ENCODE results near the gene SCARF2. TPM values are rescaled to one million over a fixed set of nuclear protein-coding genes. Genes with fewer than 3 reads are reported as not detected.

SCARF2 gene
- total and polyA plus RNA-seq, 2 of the 13 experiments (the other 11 are each of a cell fraction or from before 2014, with no cell fraction given), result 3.3 to 6.2 TPM

GRCh38 chr22:20393705-20394476, 43.7 kb downstream of the SCARF2 start, which contains the start of gene ZNF74 (continued):
- TF ChIP-seq PHF21A (CRISPR knock-in tag; IDR thresholded peaks at IDR 0.05) (peak; percentile 45; the same call in 1 of the 2 replicates), PPARG (CRISPR knock-in tag; conservative IDR thresholded peaks at IDR 0.05) (peak; percentile 45; the same call in 1 of the 2 replicates), MBD4 (IDR thresholded peaks at IDR 0.05; ENCODE audit: borderline replicate concordance, low read length) (no peak), POGZ (CRISPR knock-in tag; IDR thresholded peaks at IDR 0.05) (no peak), KAT7 (CRISPR knock-in tag; IDR thresholded peaks at IDR 0.05; ENCODE audit: borderline replicate concordance) (peak; percentile 79; the same call in 1 of the 2 replicates), MAFG (CRISPR knock-in tag; IDR thresholded peaks at IDR 0.05) (no peak), NFYC (CRISPR knock-in tag; IDR thresholded peaks at IDR 0.05) (0 out of 2 replicates have a peak, but pooled peaks have one; percentile 45), STAG1 (CRISPR knock-in tag; IDR thresholded peaks at IDR 0.05) (peak; percentile 10; the same call in 1 of the 2 replicates), ZNF704 (CRISPR knock-in tag; IDR thresholded peaks at IDR 0.05; ENCODE audit: borderline replicate concordance) (peak; percentile 50; the same call in 1 of the 2 replicates), ZNF282 (IDR thresholded peaks at IDR 0.05; ENCODE audit: partially characterized antibody) (no peak), ZNF18 (CRISPR knock-in tag; IDR thresholded peaks at IDR 0.05; ENCODE audit: insufficient replicate concordance) (peak; percentile 64), PRPF4 (IDR thresholded peaks at IDR 0.05; ENCODE audit: low read depth, low read length, poor library complexity, severe bottlenecking) (no peak), MIER2 (CRISPR knock-in tag; IDR thresholded peaks at IDR 0.05) (no peak), ERF (CRISPR knock-in tag; IDR thresholded peaks at IDR 0.05) (peak; percentile 37; the same call in 1 of the 2 replicates), SPEN (CRISPR knock-in tag; IDR thresholded peaks at IDR 0.05; ENCODE audit: low read depth) (peak; percentile 52; the same call in 1 of the 2 replicates), BATF2 (CRISPR knock-in tag; IDR thresholded peaks at IDR 0.05) (no peak), THAP11 (CRISPR knock-in tag; IDR thresholded peaks at IDR 0.05) (peak; percentile 96), NR3C1 (CRISPR knock-in tag; IDR thresholded peaks at IDR 0.05) (no peak; the same call in 1 of the 2 replicates), PITX1 (CRISPR knock-in tag; IDR thresholded peaks at IDR 0.05) (peak; percentile 52; the same call in 1 of the 2 replicates), STAT5B (CRISPR knock-in tag; IDR thresholded peaks at IDR 0.05) (no peak; the same call in 1 of the 2 replicates), DMAP1 (CRISPR knock-in tag; IDR thresholded peaks at IDR 0.05) (peak; percentile 59; the same call in 1 of the 2 replicates), ZNF256 (CRISPR knock-in tag; conservative IDR thresholded peaks at IDR 0.05) (peak; percentile 74; the same call in 1 of the 2 replicates), GFI1 (CRISPR knock-in tag; IDR thresholded peaks at IDR 0.05; ENCODE audit: borderline replicate concordance) (peak; percentile 54; the same call in 1 of the 2 replicates), ATF7-NPFF (CRISPR knock-in tag; IDR thresholded peaks at IDR 0.05; ENCODE audit: low read depth) (peak; percentile 78; the same call in 1 of the 2 replicates), ZNF225 (CRISPR knock-in tag; IDR thresholded peaks at IDR 0.05) (no peak; the same call in 1 of the 2 replicates), GLI4 (CRISPR knock-in tag; IDR thresholded peaks at IDR 0.05; ENCODE audit: borderline replicate concordance) (peak; percentile 36; the same call in 1 of the 2 replicates)

Data from HepG2 (cell line).